GM21381 (cell line): Measurements from ENCODE around the gene RAB3D.
"Not testable (repeated sequence)": the region's sequence is repeated elsewhere in the genome, so short reads cannot be mapped to it uniquely, and the experiment has no call there.

Experiments used
- ATAC-seq: cut with Tn5 transposase; IDR thresholded peaks from one replicate; pipeline ENCODE4 v1.9.1; 2021; ENCODE audit warnings: mild to moderate bottlenecking, moderate library complexity; ENCODE audit not compliant: unreplicated experiment

Gene RAB3D

GRCh38 chr19:11367528-11367927 is 28.1 kb upstream of the RAB3D start:
- ATAC-seq: no peak

DNA sequence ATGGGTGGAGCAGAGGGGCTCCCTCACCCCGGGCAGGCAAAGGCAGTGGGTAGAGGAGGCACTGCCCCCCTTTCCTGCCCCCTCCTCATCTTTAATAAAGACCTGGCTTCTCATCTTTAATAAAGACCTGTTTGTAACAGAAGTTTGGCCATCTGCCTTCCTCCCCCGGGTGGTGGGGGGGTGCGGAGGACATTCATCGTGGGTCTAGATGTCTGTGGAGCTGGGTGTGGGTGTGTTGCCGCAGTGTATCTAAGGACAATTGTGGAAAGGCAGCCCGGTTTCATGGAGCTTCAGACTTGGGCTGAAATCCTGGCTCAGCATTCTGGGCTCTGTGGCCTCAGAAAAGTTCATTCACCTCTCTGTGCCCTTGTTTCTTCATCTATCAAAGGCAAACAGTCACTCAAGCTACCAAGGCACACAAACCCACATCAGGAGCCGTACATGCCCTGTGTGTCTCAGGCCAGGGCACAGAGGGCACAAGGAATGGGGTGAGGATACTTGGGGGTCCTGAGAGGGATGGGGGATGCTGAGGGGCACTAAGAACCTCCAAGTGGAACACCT is 26.2 kb upstream of the RAB3D start:
- ATAC-seq: no peak

GRCh38 chr19:11364935-11365334 is 25.5 kb upstream of the RAB3D start:
- ATAC-seq: no peak

DNA sequence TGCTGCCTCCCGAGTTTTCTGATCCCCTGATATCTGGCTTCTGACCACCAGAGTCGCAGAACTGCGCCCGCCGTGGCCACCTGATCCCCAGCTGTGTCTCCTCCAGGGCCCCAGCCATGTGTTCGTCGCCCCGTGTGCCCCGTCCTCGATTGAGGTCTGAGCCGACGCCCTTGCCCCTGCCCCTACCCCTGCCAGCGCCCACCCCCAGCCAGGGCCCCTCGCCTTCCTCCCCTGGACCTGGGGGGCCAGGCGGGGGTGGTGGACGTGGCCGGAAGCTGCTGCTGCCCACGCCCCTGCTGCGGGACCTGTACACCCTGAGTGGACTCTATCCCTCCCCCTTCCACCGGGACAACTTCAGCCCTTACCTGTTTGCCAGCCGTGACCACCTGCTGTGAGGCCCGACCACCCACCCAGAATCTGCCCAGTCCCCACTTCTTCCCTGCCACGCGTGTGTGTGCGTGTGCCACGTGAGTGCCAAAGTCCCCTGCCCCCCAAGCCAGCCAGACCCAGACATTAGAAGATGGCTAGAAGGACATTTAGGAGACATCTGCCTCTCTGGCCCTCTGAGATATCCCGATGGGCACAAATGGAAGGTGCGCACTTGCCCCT is 24.9 kb upstream of the RAB3D start:
- ATAC-seq: no peak

- ATAC-seq: no peak
Measured at GRCh38 chr19:11363881-11364280, 24.4 kb upstream of the RAB3D start.

GRCh38 chr19:11361771-11362731 is 22.6 kb upstream of the RAB3D start:
- ATAC-seq: no peak

GRCh38 chr19:11361037-11361770 is 21.7 kb upstream of the RAB3D start:
- no peak for ATAC-seq

DNA sequence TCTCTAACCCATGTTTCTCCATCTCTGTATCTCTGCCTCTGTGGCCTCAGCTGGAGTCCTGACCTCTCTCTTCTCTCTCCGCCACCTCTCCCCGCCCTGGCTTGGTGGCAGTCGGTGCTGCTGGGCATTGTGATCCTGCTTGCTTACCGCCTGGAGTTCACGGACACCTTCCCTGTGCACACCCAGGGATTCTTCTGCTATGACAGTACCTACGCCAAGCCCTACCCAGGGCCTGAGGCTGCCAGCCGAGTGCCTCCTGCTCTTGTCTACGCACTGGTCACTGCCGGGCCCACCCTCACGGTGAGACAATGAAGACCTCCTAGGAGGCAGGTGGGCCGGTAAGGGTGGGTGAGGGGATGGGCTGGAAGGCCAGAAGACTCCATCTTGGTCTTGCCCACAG is 20.0 kb upstream of the RAB3D start:
- no peak for ATAC-seq

- no peak for ATAC-seq
Measured at GRCh38 chr19:11356676-11357550, 17.5 kb upstream of the RAB3D start.

DNA sequence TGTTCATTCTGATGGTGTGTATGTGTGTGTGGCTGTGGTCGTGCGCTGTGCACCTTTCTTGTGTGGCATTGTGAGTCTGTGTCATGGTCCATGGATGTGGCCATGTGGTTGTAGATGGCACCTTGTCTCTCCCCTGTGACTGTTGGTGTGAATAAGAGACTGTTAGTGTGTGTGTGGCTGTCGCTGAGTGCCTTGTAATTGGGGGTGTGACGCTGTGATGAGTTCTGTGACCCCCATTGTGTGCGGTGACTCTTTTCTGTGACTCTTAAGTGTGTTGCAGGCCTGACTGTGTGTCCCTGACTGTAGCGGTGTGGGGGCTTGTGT is 16.6 kb upstream of the RAB3D start:
- ATAC-seq: no peak

- no peak for ATAC-seq
Measured at GRCh38 chr19:11355160-11356073, 16.0 kb upstream of the RAB3D start, which contains the start of gene PLPPR2. PLPPR2 (plus strand) TSS chr19:11355432; CDS start chr19:11357674, 2,242 bp downstream.

- not testable (repeated sequence) for ATAC-seq
Measured at GRCh38 chr19:11354102-11354501, 14.6 kb upstream of the RAB3D start.

GRCh38 chr19:11349171-11349570 is 9.7 kb upstream of the RAB3D start:
- ATAC-seq: no peak

GRCh38 chr19:11347546-11348039 is 8.1 kb upstream of the RAB3D start:
- no peak for ATAC-seq

- ATAC-seq: peak; percentile 93
Measured at GRCh38 chr19:11346104-11346940, 6.9 kb upstream of the RAB3D start, which contains the start of the genes CCDC159 and TMEM205. CCDC159 (plus strand) TSS chr19:11346519; CDS start chr19:11346607, 88 bp downstream. TMEM205 (minus strand) TSS chr19:11346268; CDS start chr19:11345619, 649 bp downstream.

GRCh38 chr19:11345122-11345803 is 5.8 kb upstream of the RAB3D start:
- ATAC-seq: no peak

DNA sequence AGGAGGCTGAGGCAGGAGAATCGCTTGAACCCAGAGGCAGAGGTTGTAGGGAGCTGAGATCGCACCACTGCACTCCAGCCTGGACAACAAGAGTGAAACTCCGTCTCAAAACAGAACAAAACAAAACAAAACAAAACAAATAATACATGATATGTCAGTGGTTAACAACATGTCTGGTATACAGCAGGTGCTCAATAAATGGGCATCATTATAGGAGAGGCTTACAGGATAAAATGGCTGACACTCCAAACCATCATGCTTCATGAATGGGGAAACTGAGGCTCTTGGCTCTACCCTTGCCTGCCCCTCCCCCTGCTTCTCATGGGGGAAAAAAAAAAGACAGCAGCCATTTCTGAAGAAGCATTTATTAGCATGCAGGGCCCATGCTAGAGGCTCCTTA is 3.0 kb upstream of the RAB3D start:
- ATAC-seq: no peak
